H1 (cell line): ENCODE measurements around the gene LY86. TPM values are rescaled to one million over a fixed set of nuclear protein-coding genes. Genes with fewer than 3 reads are reported as not detected.

Experiments
- SIX5 ChIP-seq: IDR thresholded peaks from 2 replicates; pipeline ENCODE4 v1.6.1; 2011; ENCODE audit warnings: mild to moderate bottlenecking, low read depth, low read length
- SP1 ChIP-seq: IDR thresholded peaks from 2 replicates; pipeline ENCODE4 v1.6.1; 2011; ENCODE audit warnings: low read depth, low read length
- polyA plus RNA-seq, 7 experiments: library from polyadenylated mRNA; depleted of rRNA in 3 of 7; stranded (reverse) in 5 of 7; unstranded in 2 of 7; fragments of >200 nt in 5 of 7; fragments of 200-250 nt in 2 of 7; gene quantifications; 1 replicate in 5 of 7; 2 replicates in 1 of 7; 4 replicates in 1 of 7; pipeline versions ENCODE4 v1.2.1 to v1.2.3, GENCODE V29; 2011 to 2013; ENCODE audit warnings: missing spikeins in 2 of 7, mixed read lengths in 2 of 7
- total RNA-seq: library from RNA; stranded (reverse); fragmentation: NEBNext Ultra II Directional; extraction: Animal tissue kit (Norgen Biotek cat#: 25700); gene quantifications from 2 replicates; pipeline ENCODE4 v1.2.1, GENCODE V29; 2021

Gene LY86
- total and polyA plus RNA-seq, 2 of the 8 experiments (the other 6 are each of a cell fraction or from before 2014, with no cell fraction given) = not detected

DNA sequence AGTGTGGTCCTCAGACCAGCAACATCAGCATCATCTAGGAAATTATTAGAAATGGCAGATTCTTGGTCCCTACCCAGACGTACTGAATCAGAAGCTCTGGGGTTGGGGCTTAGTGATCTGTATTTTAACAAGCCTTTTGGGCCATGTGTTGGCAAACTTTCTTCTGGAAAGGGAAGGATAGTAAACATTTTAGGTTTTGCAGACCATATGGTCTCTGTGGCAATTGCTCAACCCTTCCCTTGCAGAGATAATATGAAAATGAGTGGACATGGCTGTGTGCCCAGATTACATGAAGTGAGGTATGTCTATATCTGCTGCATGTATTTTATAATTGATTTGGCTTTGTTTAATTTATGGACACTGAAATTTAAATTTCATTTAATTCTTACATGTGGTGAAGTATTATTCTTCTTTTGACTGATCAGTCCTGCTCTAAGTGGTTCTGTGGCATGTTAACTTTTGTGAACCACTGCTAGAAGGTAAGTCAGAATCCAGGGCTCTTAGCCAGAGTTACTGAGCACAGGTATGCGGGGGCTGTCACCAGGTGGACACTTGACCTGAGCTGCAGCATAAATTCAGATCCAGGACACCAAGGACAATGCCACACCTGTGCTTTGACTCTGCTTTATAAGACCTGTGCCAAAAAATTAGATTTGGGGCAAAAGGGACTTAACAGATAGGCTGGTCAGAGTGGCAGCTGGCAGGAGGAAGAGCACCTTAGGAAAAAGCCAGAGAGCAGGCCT lies 43.2 kb downstream of the LY86 start (continued):
- no peak for TF ChIP-seq SP1
- TF ChIP-seq SIX5 = no peak
